Activated CD4-positive, alpha-beta T cell treated with anti-CD3 and anti-CD28 coated beads for 36 hours (primary cell): ENCODE data around the gene SORT1. TPM values are rescaled to one million over a fixed set of nuclear protein-coding genes. Genes with fewer than 3 reads are reported as not detected.

Experiments
- ATAC-seq: fragments of 200-7000 bp; cut with Tn5 transposase; one replicate; pipeline ENCODE4 v1.10.0; 2021; ENCODE audit warnings: mild to moderate bottlenecking, moderate library complexity
- CTCF ChIA-PET: fragments of 350-600 bp; sonication (Branson Sonifier 250); formaldehyde crosslinking; loops from one replicate; lab custom pipeline; 2021; ENCODE audit warnings: antibody characterized with exemption; lab: Charles Lee
- POLR2A ChIA-PET: fragments of 350-600 bp; sonication (Branson Sonifier 250); formaldehyde crosslinking; loops from one replicate; lab custom pipeline; 2021; ENCODE audit warnings: antibody characterized with exemption, inconsistent platforms; lab: Charles Lee
- DNase-seq: peaks from one replicate; pipeline ENCODE4 v3.0.0-alpha.2; 2020
- H3K27ac Mint-ChIP-seq: one replicate; pipeline ENCODE4 v1.8.0; 2021; ENCODE audit warnings: mixed read lengths
- H3K27me3 Mint-ChIP-seq: one replicate; pipeline ENCODE4 v1.8.0; 2021; ENCODE audit warnings: mixed read lengths
- H3K36me3 Mint-ChIP-seq: one replicate; pipeline ENCODE4 v1.8.0; 2021; ENCODE audit warnings: low read depth, mixed read lengths
- H3K4me1 Mint-ChIP-seq: one replicate; pipeline ENCODE4 v1.8.0; 2021; ENCODE audit warnings: mixed read lengths
- H3K4me3 Mint-ChIP-seq: one replicate; pipeline ENCODE4 v1.8.0; 2021; ENCODE audit warnings: mild to moderate bottlenecking, moderate library complexity, mixed read lengths
- H3K9me3 Mint-ChIP-seq: one replicate; pipeline ENCODE4 v1.8.0; 2021; ENCODE audit warnings: low read depth, mixed read lengths
- intact Hi-C, 2 experiments: fragments of 100-400 bp; cut with DNase I in 1 of 2; cut with micrococcal nuclease in 1 of 2; formaldehyde crosslinking; loops; one replicate each; pipeline versions ENCODE4 v1.14.2 to v1.15.1; 2022 to 2024; cut with DNase I, micrococcal nuclease
- total RNA-seq, 2 experiments: library from RNA; stranded (reverse); gene quantifications; one replicate each; pipeline ENCODE4 v1.2.3, GENCODE V29; 2021

Gene SORT1
- total RNA-seq, 2 experiments from 2014 or later = 0.39 to 0.55 TPM

DNA sequence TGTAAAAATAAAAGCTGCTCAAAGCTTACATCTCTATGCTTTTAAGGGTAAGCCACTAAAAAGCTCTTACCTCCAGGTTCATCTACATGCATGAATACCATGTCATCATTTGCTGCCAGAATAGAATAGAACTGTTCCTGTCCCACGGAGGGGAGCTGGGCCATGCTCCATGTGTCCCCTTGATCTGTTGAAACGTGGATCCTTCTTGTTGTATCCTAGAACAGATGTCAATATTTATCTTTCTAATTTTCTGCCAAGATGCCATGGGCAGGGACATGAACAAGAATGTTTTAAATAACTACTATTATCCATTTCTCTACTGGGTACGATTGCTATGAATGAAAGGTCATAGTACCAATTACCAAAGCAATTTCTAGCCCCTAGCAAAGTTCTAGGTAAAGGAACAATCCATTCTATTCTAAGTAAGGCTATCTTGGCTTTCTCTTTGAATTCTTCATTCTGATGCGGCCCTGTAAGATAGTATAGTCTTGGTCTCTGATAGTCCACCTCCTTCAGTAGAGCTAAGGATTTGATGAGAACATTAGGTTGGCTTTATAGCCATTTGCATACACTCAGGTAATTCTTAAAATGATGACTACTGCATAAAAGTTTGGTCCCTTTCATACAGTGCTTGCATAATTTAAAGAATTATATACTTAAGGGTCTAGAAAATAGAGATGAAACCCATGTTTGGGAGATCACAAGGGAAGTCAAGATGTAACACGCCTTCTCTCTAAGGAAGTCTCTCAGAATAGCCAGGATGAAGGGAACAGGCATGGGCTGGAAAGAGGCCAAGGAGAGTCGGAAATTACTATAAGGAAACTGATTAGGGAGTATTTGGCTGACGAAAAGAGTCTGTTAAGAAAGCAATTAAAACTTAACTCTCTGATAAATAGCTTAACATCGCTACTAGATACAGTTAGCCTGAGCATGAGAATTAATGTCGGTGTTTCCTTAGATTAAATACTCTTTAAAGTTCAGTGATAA, 55.5 kb downstream of the SORT1 start:
- Mint-ChIP-seq H3K27me3 (no peaks in the 10 kb centered on the region), H3K9me3 (no peaks in the 10 kb centered on the region), H3K4me3 (no peak overlapping the region), H3K27ac (no peak overlapping the region), H3K36me3 (no peaks in the 10 kb centered on the region), H3K4me1 (no peaks in the 10 kb centered on the region)
- intact Hi-C loops = no loop called here
- no peak for ATAC-seq
- CTCF ChIA-PET = interaction anchor here (0.6 to 1.9 kb wide), 3 partner anchors 10 to 60 kb away, joined by 3 to 6 read pairs (median 3); no protein-coding TSS in a partner anchor
- POLR2A ChIA-PET = no interaction called here
- no peak for DNase-seq

- no peaks in the 10 kb centered on the region for H3K4me1 Mint-ChIP-seq
- no peaks in the 10 kb centered on the region for H3K27me3 Mint-ChIP-seq
- H3K36me3 Mint-ChIP-seq = no peaks in the 10 kb centered on the region
- no peak for DNase-seq
- intact Hi-C loops = no loop called here
- ATAC-seq = no peak
- H3K27ac Mint-ChIP-seq = no peak overlapping the region
- H3K9me3 Mint-ChIP-seq = no peaks in the 10 kb centered on the region
- POLR2A ChIA-PET = no interaction called here
- CTCF ChIA-PET = no interaction called here
- H3K4me3 Mint-ChIP-seq = no peak overlapping the region
Observed at GRCh38 chr1:109338608-109339007, 59.1 kb downstream of the SORT1 start.

DNA sequence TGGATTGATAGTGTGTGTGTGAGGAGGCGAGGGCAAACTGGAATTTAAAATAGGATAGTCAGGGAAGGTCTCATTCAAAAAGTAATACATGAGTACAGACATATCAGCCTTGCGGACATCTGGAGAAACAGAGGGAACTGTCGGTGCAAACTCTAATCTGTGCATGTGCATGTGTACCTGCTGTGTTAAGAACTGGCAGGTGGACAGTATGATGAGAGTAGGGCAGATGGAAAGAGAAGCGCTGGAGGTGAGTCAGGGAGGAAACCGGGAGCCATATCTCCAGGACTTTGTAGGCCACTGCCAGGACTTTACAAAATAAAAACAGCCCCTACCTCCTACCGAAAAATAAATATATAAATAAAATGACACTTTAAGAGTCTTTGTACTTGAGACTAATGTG, 59.6 kb downstream of the SORT1 start:
- DNase-seq = no peak
- CTCF ChIA-PET = no interaction called here
- ATAC-seq = no peak

DNA sequence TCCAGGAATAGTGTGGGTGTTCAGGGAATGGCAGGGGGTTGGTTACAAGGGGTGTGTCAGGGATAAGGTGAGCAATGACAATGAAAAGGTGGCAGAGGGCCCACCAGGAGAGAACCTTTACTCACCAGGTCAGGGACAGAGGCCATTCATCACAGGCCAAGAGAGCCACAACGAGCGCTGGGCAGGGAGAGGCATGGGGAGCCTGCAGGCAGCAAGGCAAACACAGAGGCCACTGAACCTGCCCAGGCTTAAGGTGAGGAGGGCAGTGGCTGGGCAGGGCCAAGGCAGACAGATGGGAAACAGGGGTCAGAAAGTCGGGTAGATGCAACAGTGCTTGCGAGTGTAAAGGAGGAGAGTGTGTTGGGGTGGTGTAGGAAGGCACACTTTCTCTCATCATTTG, 62.6 kb downstream of the SORT1 start:
- H3K4me3 Mint-ChIP-seq = no peak overlapping the region
- ChIA-PET POLR2A (interaction anchor here (0.6 to 0.7 kb wide), 2 partner anchors 16 to 209 kb away, joined by 3 to 5 read pairs; no protein-coding TSS in a partner anchor), CTCF (interaction anchor here (1.3 kb wide), 1 partner anchor 24 kb away, joined by 3 read pairs; no protein-coding TSS in a partner anchor)
- ATAC-seq (no peak), DNase-seq (no peak)
- H3K27ac Mint-ChIP-seq = no peak overlapping the region
- H3K9me3 Mint-ChIP-seq = peaks cover 15% of the 10 kb centered on the region
- intact Hi-C loops = no loop called here
- H3K27me3 Mint-ChIP-seq = no peaks in the 10 kb centered on the region
- H3K4me1 Mint-ChIP-seq = no peaks in the 10 kb centered on the region
- H3K36me3 Mint-ChIP-seq = peaks cover 6% of the 10 kb centered on the region

More for the DNA sequence above, 59.6 kb downstream of the SORT1 start:
- POLR2A ChIA-PET = no interaction called here
- intact Hi-C loops = no loop called here
- Mint-ChIP-seq H3K9me3 (peaks cover 2% of the 10 kb centered on the region), H3K36me3 (no peaks in the 10 kb centered on the region), H3K4me3 (no peak overlapping the region), H3K4me1 (no peaks in the 10 kb centered on the region), H3K27ac (no peak overlapping the region), H3K27me3 (no peaks in the 10 kb centered on the region)

DNA sequence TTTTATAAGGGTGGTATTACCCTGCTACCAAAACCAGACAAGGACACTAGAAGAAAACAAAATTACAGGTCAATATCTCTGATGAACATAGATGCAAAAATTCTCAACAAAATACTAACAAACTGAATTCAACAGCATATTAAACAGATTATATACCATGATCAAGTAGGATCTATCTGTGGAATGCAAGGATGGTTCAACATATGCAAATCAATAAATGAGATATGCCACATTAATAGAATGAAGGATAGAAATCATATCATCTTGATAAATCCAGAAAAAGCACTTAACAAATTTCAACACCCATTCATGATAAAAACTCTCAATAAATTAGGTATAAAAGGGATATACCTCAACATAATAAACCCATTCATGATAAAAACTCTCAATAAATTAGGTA, 66.6 kb downstream of the SORT1 start:
- intact Hi-C loops = no loop called here
- ChIA-PET POLR2A (no interaction called here), CTCF (interaction anchor here (0.8 kb wide), 1 partner anchor 55 kb away, joined by 3 read pairs; no protein-coding TSS in a partner anchor)
- H3K27me3 Mint-ChIP-seq = no peaks in the 10 kb centered on the region
- ATAC-seq (no peak), DNase-seq (no peak)
- H3K4me1 Mint-ChIP-seq = no peaks in the 10 kb centered on the region
- no peak overlapping the region for H3K27ac Mint-ChIP-seq
- H3K4me3 Mint-ChIP-seq = no peak overlapping the region
- peaks cover 18% of the 10 kb centered on the region for H3K9me3 Mint-ChIP-seq
- H3K36me3 Mint-ChIP-seq = peaks cover 10% of the 10 kb centered on the region

- no peak overlapping the region for H3K4me3 Mint-ChIP-seq
- ChIA-PET CTCF (interaction anchor here (1.1 to 1.9 kb wide), 2 partner anchors 8 to 205 kb away, joined by 3 to 4 read pairs; no protein-coding TSS in a partner anchor), POLR2A (no interaction called here)
- intact Hi-C loops = no loop called here
- DNase-seq (no peak), ATAC-seq (no peak)
- H3K4me1 Mint-ChIP-seq = no peaks in the 10 kb centered on the region
- H3K36me3 Mint-ChIP-seq = peaks cover 10% of the 10 kb centered on the region
- no peak overlapping the region for H3K27ac Mint-ChIP-seq
- peaks cover 13% of the 10 kb centered on the region for H3K9me3 Mint-ChIP-seq
- no peaks in the 10 kb centered on the region for H3K27me3 Mint-ChIP-seq
Observed at GRCh38 chr1:109327285-109327684, 70.4 kb downstream of the SORT1 start.

DNA sequence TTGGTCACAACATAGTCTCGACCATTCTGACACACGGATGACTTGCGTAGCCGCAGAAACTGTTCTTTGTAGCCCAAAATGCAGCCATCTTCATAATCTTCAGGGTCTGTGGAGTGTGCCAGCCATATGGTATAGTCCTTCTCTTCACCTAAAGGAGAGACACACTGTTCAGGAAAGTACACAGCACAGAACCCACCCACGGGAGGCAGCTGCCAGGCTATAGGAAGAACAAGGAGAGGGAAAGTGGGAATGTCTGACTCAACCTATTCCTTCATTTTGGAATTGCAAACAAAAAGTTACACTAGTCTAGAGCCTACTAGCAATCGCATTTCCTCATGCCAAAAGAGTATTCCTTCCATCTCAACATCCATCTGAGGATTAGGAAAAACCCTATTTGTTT, 74.7 kb downstream of the SORT1 start:
- H3K4me1 Mint-ChIP-seq = no peaks in the 10 kb centered on the region
- H3K36me3 Mint-ChIP-seq = no peaks in the 10 kb centered on the region
- CTCF ChIA-PET = no interaction called here

GRCh38 chr1:109319114-109319513, 78.6 kb downstream of the SORT1 start:
- ATAC-seq = no peak
- Mint-ChIP-seq H3K27ac (no peak overlapping the region), H3K27me3 (no peaks in the 10 kb centered on the region), H3K36me3 (no peaks in the 10 kb centered on the region), H3K9me3 (no peaks in the 10 kb centered on the region), H3K4me3 (no peak overlapping the region), H3K4me1 (no peaks in the 10 kb centered on the region)
- DNase-seq = no peak
- ChIA-PET POLR2A (no interaction called here), CTCF (interaction anchor here (0.6 to 1.2 kb wide), 4 partner anchors 9 to 80 kb away, joined by 4 read pairs; partner anchors contain the start of gene PSRC1)
- intact Hi-C loops = no loop called here

More for the DNA sequence above, 74.7 kb downstream of the SORT1 start:
- POLR2A ChIA-PET = no interaction called here
- H3K9me3 Mint-ChIP-seq = no peaks in the 10 kb centered on the region
- no peak overlapping the region for H3K27ac Mint-ChIP-seq
- DNase-seq (no peak), ATAC-seq (no peak)
- H3K4me3 Mint-ChIP-seq = no peak overlapping the region
- intact Hi-C loops = no loop called here
- H3K27me3 Mint-ChIP-seq = no peaks in the 10 kb centered on the region

DNA sequence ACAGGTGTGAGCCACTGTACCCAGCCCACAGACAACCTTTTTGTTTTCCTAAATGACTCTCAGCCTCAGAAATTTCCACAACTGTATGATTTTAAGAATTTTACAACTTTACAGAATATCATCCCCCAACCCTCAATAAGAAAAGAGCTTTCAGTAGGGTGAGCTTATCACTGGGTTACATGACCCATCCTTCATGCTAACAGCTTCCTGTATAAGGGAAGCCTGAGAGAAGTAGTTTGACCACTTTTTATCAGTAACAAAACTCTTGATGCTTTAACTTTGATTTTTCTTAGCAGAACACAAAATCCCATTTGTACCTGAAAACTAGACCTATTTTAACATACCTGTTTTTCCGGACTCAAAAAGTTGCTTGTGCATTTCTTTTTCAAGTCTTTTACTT, 81.2 kb downstream of the SORT1 start:
- intact Hi-C loops = no loop called here
- no peak overlapping the region for H3K27ac Mint-ChIP-seq
- H3K27me3 Mint-ChIP-seq = no peaks in the 10 kb centered on the region
- ChIA-PET CTCF (interaction anchor here (0.5 to 2.1 kb wide), 7 partner anchors 9 to 1906 kb away, joined by 3 to 9 read pairs (median 3); no protein-coding TSS in a partner anchor), POLR2A (interaction anchor here (0.6 kb wide), 1 partner anchor 171 kb away, joined by 3 read pairs; no protein-coding TSS in a partner anchor)
- H3K4me3 Mint-ChIP-seq = no peak overlapping the region
- H3K36me3 Mint-ChIP-seq = no peaks in the 10 kb centered on the region
- DNase-seq (no peak), ATAC-seq (no peak)
- no peaks in the 10 kb centered on the region for H3K9me3 Mint-ChIP-seq
- no peaks in the 10 kb centered on the region for H3K4me1 Mint-ChIP-seq

GRCh38 chr1:109315288-109315687, 82.4 kb downstream of the SORT1 start:
- H3K4me3 Mint-ChIP-seq = no peak overlapping the region
- H3K27me3 Mint-ChIP-seq = no peaks in the 10 kb centered on the region
- no peak for DNase-seq
- no peak for ATAC-seq
- H3K4me1 Mint-ChIP-seq = no peaks in the 10 kb centered on the region
- no peak overlapping the region for H3K27ac Mint-ChIP-seq
- no peaks in the 10 kb centered on the region for H3K9me3 Mint-ChIP-seq
- H3K36me3 Mint-ChIP-seq = no peaks in the 10 kb centered on the region
- POLR2A ChIA-PET = no interaction called here
- CTCF ChIA-PET = interaction anchor here (0.9 to 1.3 kb wide), 2 partner anchors 61 to 181 kb away, joined by 3 to 5 read pairs; no protein-coding TSS in a partner anchor
- intact Hi-C loops = no loop called here

DNA sequence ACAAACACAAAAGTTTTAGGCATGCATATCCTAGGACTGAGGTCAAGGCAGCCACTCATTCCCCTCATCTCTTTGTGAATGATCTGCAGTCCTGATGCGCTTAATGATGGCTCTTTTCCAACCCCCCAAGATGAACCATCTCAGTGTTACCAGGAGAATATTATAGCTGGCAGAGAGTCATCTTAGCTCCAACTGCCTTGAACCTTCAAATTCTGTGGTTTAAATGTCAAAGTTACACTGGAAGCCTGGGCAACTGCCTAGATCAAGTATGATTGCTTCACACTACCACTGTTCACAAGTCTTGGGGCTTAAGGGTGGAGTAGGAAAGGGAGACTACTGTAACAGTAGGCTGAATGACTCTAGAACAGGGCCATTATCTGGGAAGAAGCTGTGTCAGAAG, 82.9 kb downstream of the SORT1 start:
- ChIA-PET CTCF (interaction anchor here (0.6 to 0.9 kb wide), 2 partner anchors 41 to 61 kb away, joined by 3 read pairs; no protein-coding TSS in a partner anchor), POLR2A (no interaction called here)
- Mint-ChIP-seq H3K4me3 (no peak overlapping the region), H3K27me3 (no peaks in the 10 kb centered on the region), H3K9me3 (no peaks in the 10 kb centered on the region), H3K36me3 (no peaks in the 10 kb centered on the region), H3K4me1 (no peaks in the 10 kb centered on the region), H3K27ac (no peak overlapping the region)
- ATAC-seq (no peak), DNase-seq (no peak)
- intact Hi-C loops = no loop called here
